ENCODE results near the gene GALNT6. TPM values are rescaled to one million over a fixed set of nuclear protein-coding genes. Genes with fewer than 3 reads are reported as not detected.

Gene GALNT6
- total RNA-seq, 1 donor from 2014 or later = 35.0 TPM

DNA sequence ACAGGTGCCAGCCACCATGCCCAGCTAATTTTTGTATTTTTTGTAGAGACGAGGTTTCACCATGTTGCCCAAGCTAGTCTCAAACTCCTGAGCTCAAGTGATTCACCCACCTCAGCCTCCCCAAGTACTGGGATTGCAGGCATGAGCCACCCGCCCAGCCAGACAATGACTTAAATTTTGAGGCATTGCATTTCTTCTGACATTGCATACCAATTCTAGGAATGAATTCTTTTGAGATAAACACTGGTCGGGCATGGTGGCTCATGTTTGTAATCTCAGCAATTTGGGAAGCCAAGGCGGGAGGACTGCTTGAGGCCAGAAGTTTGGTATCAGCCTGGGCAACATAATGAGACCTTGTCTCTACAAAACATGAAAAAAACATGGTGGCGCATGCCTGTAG lies 42.2 kb downstream of the GALNT6 start:
- no peak for DNase-seq (ENCODE audit: low read depth)
- H3K36me3 ChIP-seq (ENCODE audit: control insufficient read depth, insufficient read depth, low read length) = no peaks in the 10 kb centered on the region
- H3K4me3 ChIP-seq (ENCODE audit: low read depth, low read length) = no peak overlapping the region
- no peaks in the 10 kb centered on the region for H3K27me3 ChIP-seq (ENCODE audit: control insufficient read depth, insufficient read depth, low read length)
- TF ChIP-seq, protein P1, sequence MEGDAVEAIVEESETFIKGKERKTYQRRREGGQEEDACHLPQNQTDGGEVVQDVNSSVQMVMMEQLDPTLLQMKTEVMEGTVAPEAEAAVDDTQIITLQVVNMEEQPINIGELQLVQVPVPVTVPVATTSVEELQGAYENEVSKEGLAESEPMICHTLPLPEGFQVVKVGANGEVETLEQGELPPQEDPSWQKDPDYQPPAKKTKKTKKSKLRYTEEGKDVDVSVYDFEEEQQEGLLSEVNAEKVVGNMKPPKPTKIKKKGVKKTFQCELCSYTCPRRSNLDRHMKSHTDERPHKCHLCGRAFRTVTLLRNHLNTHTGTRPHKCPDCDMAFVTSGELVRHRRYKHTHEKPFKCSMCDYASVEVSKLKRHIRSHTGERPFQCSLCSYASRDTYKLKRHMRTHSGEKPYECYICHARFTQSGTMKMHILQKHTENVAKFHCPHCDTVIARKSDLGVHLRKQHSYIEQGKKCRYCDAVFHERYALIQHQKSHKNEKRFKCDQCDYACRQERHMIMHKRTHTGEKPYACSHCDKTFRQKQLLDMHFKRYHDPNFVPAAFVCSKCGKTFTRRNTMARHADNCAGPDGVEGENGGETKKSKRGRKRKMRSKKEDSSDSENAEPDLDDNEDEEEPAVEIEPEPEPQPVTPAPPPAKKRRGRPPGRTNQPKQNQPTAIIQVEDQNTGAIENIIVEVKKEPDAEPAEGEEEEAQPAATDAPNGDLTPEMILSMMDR (IDR thresholded peaks at IDR 0.05; ENCODE audit: insufficient read depth, low read length, poor library complexity, severe bottlenecking) = no peak

DNA sequence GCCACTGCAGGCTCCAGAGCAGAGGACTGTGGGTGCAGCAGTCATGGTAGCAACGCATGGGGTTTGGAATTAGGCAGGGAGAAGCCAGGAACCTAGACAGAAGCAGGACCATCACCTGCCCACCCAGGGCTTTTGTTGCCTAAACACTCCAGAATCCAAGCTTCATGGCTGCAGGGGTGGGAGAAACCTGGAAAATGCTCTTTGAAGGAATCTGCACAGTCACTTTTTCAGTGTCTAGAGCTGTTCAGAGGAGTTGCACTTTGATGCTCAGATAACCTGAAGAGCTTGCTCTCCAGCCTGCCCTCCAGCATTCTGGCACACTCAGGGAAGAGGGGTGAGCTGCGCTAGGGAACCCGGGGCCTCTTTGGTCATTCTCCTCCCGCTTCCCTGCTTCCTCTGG lies 43.1 kb downstream of the GALNT6 start:
- TF ChIP-seq, protein P1 (IDR thresholded peaks at IDR 0.05; ENCODE audit: insufficient read depth, low read length, poor library complexity, severe bottlenecking) = no peak
- H3K4me3 ChIP-seq (ENCODE audit: low read depth, low read length) = no peak overlapping the region

DNA sequence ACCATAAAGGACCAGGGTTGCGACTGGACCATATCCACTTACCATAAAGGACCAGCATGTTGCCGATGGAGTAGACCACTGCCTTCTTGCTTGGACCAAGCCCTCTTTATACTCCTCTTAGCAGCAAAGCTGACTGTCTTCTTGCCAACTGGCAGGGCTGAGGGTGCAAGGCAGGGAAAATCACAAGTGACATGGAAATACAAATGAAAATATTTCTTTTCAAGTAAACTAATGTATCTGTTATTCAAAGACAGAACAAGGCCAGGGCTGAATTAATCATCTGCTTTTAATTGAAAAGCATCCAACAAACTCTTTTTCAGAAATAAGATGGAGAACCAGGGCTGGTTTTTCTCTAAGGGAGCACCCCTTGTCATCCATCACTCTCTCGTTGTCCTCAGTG lies 44.6 kb downstream of the GALNT6 start, which contains the start of gene CELA1:
Gene CELA1 (minus strand): TSS at position 99 of the 400 bp plus-strand sequence. CDS start 41 bp downstream, at position 58.
- TF ChIP-seq, protein P1 (IDR thresholded peaks at IDR 0.05; ENCODE audit: insufficient read depth, low read length, poor library complexity, severe bottlenecking) = no peak
- Histone ChIP-seq H3K4me3 (ENCODE audit: low read depth, low read length) (no peak within 1 kb of the TSS), H3K27me3 (ENCODE audit: control insufficient read depth, insufficient read depth, low read length) (no peaks in the 10 kb centered on the region), H3K36me3 (ENCODE audit: control insufficient read depth, insufficient read depth, low read length) (no peaks in the 10 kb centered on the region)
- DNase-seq (ENCODE audit: low read depth) = no peak

More for the DNA sequence above, 43.1 kb downstream of the GALNT6 start:
- no peak for DNase-seq (ENCODE audit: low read depth)
- Histone ChIP-seq H3K36me3 (ENCODE audit: control insufficient read depth, insufficient read depth, low read length) (no peaks in the 10 kb centered on the region), H3K27me3 (ENCODE audit: control insufficient read depth, insufficient read depth, low read length) (no peaks in the 10 kb centered on the region)

DNA sequence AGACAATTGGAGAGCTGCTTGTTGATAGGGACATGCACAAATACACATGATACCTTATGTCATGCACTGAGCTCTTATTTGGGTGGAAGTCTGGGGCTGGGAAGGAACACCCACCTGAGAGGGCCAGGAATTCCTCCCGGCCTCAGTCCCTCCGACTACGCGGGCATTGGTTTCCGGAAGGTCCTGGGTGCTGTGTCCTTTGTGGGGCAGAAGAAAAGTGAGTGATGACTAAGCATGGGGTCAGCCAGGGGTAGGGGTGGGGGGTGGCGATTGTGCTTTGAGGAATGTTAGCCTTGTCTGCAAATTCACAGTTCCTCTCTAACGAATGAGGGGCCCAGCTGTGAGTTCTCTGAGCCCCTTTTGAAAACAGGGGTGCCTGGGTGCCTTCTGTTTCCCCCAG lies 45.5 kb downstream of the GALNT6 start:
- no peak for DNase-seq (ENCODE audit: low read depth)
- H3K4me3 ChIP-seq (ENCODE audit: low read depth, low read length) = no peak overlapping the region
- H3K36me3 ChIP-seq (ENCODE audit: control insufficient read depth, insufficient read depth, low read length) = no peaks in the 10 kb centered on the region
- TF ChIP-seq, protein P1 (IDR thresholded peaks at IDR 0.05; ENCODE audit: insufficient read depth, low read length, poor library complexity, severe bottlenecking) = no peak
- H3K27me3 ChIP-seq (ENCODE audit: control insufficient read depth, insufficient read depth, low read length) = no peaks in the 10 kb centered on the region

DNA sequence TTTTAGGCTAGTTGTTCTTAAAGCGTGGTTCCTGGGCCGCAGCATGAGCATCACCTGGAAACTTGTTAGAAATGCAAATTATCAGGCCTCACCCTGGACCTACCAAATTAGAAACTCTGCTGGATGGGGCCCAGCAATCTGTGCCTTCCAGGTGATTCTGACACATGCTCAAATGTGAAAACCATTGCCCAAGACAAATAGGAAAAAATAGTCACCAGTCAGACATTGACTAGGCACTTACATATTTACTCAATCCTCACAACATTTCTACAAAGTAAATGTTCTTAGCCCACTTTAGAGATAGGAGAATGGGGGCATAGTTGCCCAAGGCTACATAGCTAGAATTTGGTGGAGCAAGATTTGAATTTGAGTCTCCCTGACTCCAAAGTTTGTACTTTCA lies 48.0 kb downstream of the GALNT6 start:
- TF ChIP-seq, protein P1 (IDR thresholded peaks at IDR 0.05; ENCODE audit: insufficient read depth, low read length, poor library complexity, severe bottlenecking) = no peak
- no peaks in the 10 kb centered on the region for H3K27me3 ChIP-seq (ENCODE audit: control insufficient read depth, insufficient read depth, low read length)
- DNase-seq (ENCODE audit: low read depth) = no peak
- no peaks in the 10 kb centered on the region for H3K36me3 ChIP-seq (ENCODE audit: control insufficient read depth, insufficient read depth, low read length)
- no peak overlapping the region for H3K4me3 ChIP-seq (ENCODE audit: low read depth, low read length)

DNA sequence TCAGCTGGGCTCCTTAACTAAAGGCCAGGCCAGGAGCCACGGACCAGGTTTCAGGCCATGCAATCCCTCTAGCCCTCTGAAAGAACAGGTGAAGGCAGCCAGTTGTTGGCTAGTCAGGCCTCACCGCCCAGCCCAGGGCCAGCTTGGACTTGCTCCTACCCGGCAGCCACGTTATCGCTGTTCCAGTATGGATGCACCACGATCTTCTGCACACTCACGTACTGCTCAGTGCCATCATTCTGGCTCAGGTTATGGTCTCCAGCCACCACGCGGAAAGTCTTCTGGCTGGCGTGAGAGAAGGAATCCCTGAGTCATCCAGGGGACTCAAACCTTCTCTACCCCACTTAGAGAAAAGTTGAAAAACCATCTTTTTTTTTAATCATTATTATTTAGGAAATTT lies 48.8 kb downstream of the GALNT6 start:
- TF ChIP-seq, protein P1 (IDR thresholded peaks at IDR 0.05; ENCODE audit: insufficient read depth, low read length, poor library complexity, severe bottlenecking) = no peak
- DNase-seq (ENCODE audit: low read depth) = no peak
- Histone ChIP-seq H3K36me3 (ENCODE audit: control insufficient read depth, insufficient read depth, low read length) (no peaks in the 10 kb centered on the region), H3K27me3 (ENCODE audit: control insufficient read depth, insufficient read depth, low read length) (no peaks in the 10 kb centered on the region), H3K4me3 (ENCODE audit: low read depth, low read length) (no peak overlapping the region)

Measured in kidney epithelial cell (primary cell).